ENCODE measurements around the gene TUBG2. TPM values are rescaled to one million over a fixed set of nuclear protein-coding genes. Genes with fewer than 3 reads are reported as not detected.

TUBG2 gene
- total RNA-seq, 1 donor from 2014 or later = 9.4 TPM

- ChIA-PET POLR2A (interaction anchor here (0.9 to 5.5 kb wide), 7 partner anchors 30 to 149 kb away, joined by 3 to 43 read pairs (median 6); partner anchors contain the start of genes BECN1, RETREG3, TUBG1 and VPS25), CTCF (interaction anchor here (1.0 kb wide), 1 partner anchor 97 kb away, joined by 3 read pairs; no protein-coding TSS in a partner anchor)
- no peak for ATAC-seq (ENCODE audit: low read depth)
- intact Hi-C loops (cut with micrococcal nuclease) = loop anchor here (5.0 kb wide), 1 partner anchor 147 kb away; the partner anchor contains the start of gene BECN1
- Mint-ChIP-seq H3K4me3 (peak overlapping the region; percentile 11), H3K27me3 (peaks cover 12% of the 10 kb centered on the region), H3K36me3 (ENCODE audit: low read depth) (no peaks in the 10 kb centered on the region), H3K4me1 (peaks cover 63% of the 10 kb centered on the region), H3K27ac (no peak overlapping the region), H3K9me3 (no peaks in the 10 kb centered on the region)
- no peak for DNase-seq
- TF ChIP-seq, protein P1, sequence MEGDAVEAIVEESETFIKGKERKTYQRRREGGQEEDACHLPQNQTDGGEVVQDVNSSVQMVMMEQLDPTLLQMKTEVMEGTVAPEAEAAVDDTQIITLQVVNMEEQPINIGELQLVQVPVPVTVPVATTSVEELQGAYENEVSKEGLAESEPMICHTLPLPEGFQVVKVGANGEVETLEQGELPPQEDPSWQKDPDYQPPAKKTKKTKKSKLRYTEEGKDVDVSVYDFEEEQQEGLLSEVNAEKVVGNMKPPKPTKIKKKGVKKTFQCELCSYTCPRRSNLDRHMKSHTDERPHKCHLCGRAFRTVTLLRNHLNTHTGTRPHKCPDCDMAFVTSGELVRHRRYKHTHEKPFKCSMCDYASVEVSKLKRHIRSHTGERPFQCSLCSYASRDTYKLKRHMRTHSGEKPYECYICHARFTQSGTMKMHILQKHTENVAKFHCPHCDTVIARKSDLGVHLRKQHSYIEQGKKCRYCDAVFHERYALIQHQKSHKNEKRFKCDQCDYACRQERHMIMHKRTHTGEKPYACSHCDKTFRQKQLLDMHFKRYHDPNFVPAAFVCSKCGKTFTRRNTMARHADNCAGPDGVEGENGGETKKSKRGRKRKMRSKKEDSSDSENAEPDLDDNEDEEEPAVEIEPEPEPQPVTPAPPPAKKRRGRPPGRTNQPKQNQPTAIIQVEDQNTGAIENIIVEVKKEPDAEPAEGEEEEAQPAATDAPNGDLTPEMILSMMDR (IDR thresholded peaks at IDR 0.05) = no peak
Measured at GRCh38 chr17:42675348-42675964, 16.4 kb downstream of the TUBG2 start.

- Mint-ChIP-seq H3K9me3 (no peaks in the 10 kb centered on the region), H3K4me1 (peaks cover 61% of the 10 kb centered on the region), H3K36me3 (ENCODE audit: low read depth) (no peaks in the 10 kb centered on the region), H3K4me3 (peak overlapping the region; percentile 80), H3K27me3 (peaks cover 12% of the 10 kb centered on the region), H3K27ac (no peak overlapping the region)
- ChIA-PET CTCF (interaction anchor here (1.0 kb wide), 1 partner anchor 98 kb away, joined by 3 read pairs; no protein-coding TSS in a partner anchor), POLR2A (interaction anchor here (0.6 to 5.5 kb wide), 7 partner anchors 30 to 148 kb away, joined by 3 to 43 read pairs (median 6); partner anchors contain the start of genes BECN1, PSMC3IP, RETREG3 and TUBG1)
- ATAC-seq (ENCODE audit: low read depth) = no peak
- no peak for DNase-seq
- TF ChIP-seq, protein P1 (IDR thresholded peaks at IDR 0.05) = no peak
- intact Hi-C loops (cut with micrococcal nuclease) = loop anchor here (2.0 to 5.0 kb wide), 3 partner anchors 17 to 757 kb away; partner anchors contain the start of genes ACLY, BECN1 and TUBG2
Measured at GRCh38 chr17:42675965-42676423, 16.9 kb downstream of the TUBG2 start.

DNA sequence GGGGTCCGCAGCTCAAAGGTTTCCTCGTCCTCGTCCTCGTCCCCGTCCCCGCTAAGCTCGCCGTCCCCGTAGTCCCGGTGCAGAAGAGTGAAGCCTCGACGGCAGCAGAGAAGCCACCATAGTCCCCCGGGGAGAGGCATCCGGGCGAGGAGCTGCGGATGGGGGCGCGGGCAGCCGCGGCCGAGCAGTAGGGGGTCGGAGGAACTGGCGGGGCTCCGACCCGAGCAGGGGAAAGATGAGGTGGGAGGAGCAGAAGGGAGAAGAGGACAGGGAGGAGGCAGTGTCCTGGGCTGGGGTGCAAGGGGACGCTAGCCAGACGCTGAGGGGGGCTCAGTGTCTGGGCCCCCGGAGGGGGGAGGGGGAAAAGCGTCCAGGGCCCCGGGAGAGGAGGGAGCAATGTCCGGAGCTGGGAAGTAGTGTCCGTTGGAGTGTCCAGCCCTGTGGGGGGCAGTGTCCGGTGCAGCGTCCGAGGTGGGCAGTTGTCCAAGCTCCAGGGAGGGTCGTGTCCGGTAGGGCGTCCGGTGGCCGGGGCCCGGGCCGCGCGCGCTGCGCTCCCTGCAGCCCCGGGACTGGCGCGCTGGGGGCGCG lies 17.4 kb downstream of the TUBG2 start, which contains the start of gene PLEKHH3:
PLEKHH3 (minus strand) TSS at position 571 of the 588 bp plus-strand sequence; CDS start at position 140, 431 bp downstream.
- no peaks in the 10 kb centered on the region for H3K9me3 Mint-ChIP-seq
- ChIA-PET POLR2A (interaction anchor here (0.6 to 5.5 kb wide), 9 partner anchors 7 to 148 kb away, joined by 3 to 43 read pairs (median 6); partner anchors contain the start of genes BECN1, PSMC3IP, RETREG3 and TUBG1), CTCF (interaction anchor here (1.0 kb wide), 1 partner anchor 98 kb away, joined by 3 read pairs; no protein-coding TSS in a partner anchor)
- peaks cover 12% of the 10 kb centered on the region for H3K27me3 Mint-ChIP-seq
- H3K4me1 Mint-ChIP-seq = peaks cover 61% of the 10 kb centered on the region
- TF ChIP-seq, protein P1 (IDR thresholded peaks at IDR 0.05) = no peak
- DNase-seq = no peak
- peak within 1 kb of the TSS; percentile 87 for H3K4me3 Mint-ChIP-seq
- ATAC-seq (ENCODE audit: low read depth) = no peak
- H3K27ac Mint-ChIP-seq = peak within 1 kb of the TSS; percentile 78
- no peaks in the 10 kb centered on the region for H3K36me3 Mint-ChIP-seq (ENCODE audit: low read depth)
- intact Hi-C loops (cut with micrococcal nuclease) = loop anchor here (1.0 to 5.0 kb wide), 4 partner anchors 18 to 758 kb away; partner anchors contain the start of genes ACLY, BECN1, PSME3 and TUBG2

- ChIA-PET POLR2A (interaction anchor here (0.8 to 5.5 kb wide), 9 partner anchors 8 to 147 kb away, joined by 3 to 43 read pairs (median 6); partner anchors contain the start of genes BECN1, PSMC3IP, RETREG3 and TUBG1), CTCF (interaction anchor here (1.4 to 4.6 kb wide), 2 partner anchors 68 to 99 kb away, joined by 5 to 53 read pairs; partner anchors contain the start of genes PSMC3IP, RETREG3 and TUBG1)
- peak; percentile 86 for DNase-seq
- TF ChIP-seq, protein P1 (IDR thresholded peaks at IDR 0.05) = no peak
- intact Hi-C loops (cut with micrococcal nuclease) = loop anchor here (1.0 to 5.0 kb wide), 4 partner anchors 18 to 758 kb away; partner anchors contain the start of genes ACLY, BECN1, PSME3 and TUBG2
- peaks cover 65% of the 10 kb centered on the region for H3K4me1 Mint-ChIP-seq
- H3K9me3 Mint-ChIP-seq = no peaks in the 10 kb centered on the region
- H3K4me3 Mint-ChIP-seq = peak overlapping the region; percentile 87
- peaks cover 12% of the 10 kb centered on the region for H3K27me3 Mint-ChIP-seq
- H3K27ac Mint-ChIP-seq = peak overlapping the region; percentile 78
- no peaks in the 10 kb centered on the region for H3K36me3 Mint-ChIP-seq (ENCODE audit: low read depth)
- ATAC-seq (ENCODE audit: low read depth) = peak; percentile 74
Measured at GRCh38 chr17:42677012-42677857, 18.2 kb downstream of the TUBG2 start.

Measured in activated B cell treated with CpG ODN at 0.5 μM for 24 hours (primary cell).